Parathyroid adenoma (tissue), 2 donors: ENCODE data around the gene RETNLB.

Experiments
- H2AFZ ChIP-seq: fragments of 300-600 bp; sonication (generic); one replicate; pipeline ENCODE4 v1.7.0; 2017; ENCODE audit warnings: antibody characterized with exemption, mild to moderate bottlenecking
- H3K27ac ChIP-seq: fragments of 300-600 bp; sonication (generic); one replicate; pipeline ENCODE4 v1.7.0; 2017
- H3K27me3 ChIP-seq: fragments of 300-600 bp; sonication (generic); one replicate; pipeline ENCODE4 v1.7.0; 2017; ENCODE audit warnings: low read length; ENCODE audit not compliant: control insufficient read depth, insufficient read depth
- H3K36me3 ChIP-seq: fragments of 300-600 bp; sonication (generic); one replicate; pipeline ENCODE4 v1.7.0; 2017; ENCODE audit warnings: low read length; ENCODE audit not compliant: control insufficient read depth, insufficient read depth
- H3K4me1 ChIP-seq: fragments of 300-600 bp; sonication (generic); one replicate; pipeline ENCODE4 v1.7.0; 2017; ENCODE audit warnings: control low read depth
- H3K4me2 ChIP-seq: fragments of 300-600 bp; sonication (generic); one replicate; pipeline ENCODE4 v1.7.0; 2017; ENCODE audit warnings: low read length
- H3K4me3 ChIP-seq: fragments of 300-600 bp; sonication (generic); one replicate; pipeline ENCODE4 v1.7.0; 2017; ENCODE audit warnings: low read depth, low read length
- H3K79me2 ChIP-seq: fragments of 300-600 bp; sonication (generic); one replicate; pipeline ENCODE4 v1.7.0; 2017; ENCODE audit warnings: control low read depth
- H3K9ac ChIP-seq: fragments of 300-600 bp; sonication (generic); one replicate; pipeline ENCODE4 v1.7.0; 2017; ENCODE audit warnings: mild to moderate bottlenecking
- H3K9me3 ChIP-seq: fragments of 300-600 bp; sonication (generic); one replicate; pipeline ENCODE4 v1.7.0; 2017; ENCODE audit warnings: low read length; ENCODE audit not compliant: control insufficient read depth
- CTCF ChIP-seq: fragments of 300-600 bp; sonication (generic); IDR thresholded peaks from one replicate; pipeline ENCODE4 v1.7.0; 2017; ENCODE audit warnings: antibody characterized with exemption, mild to moderate bottlenecking
- donor health status: primary hyperparathyroidism.

The RETNLB gene

GRCh38 chr3:108713009-108713516, 44.1 kb downstream of the RETNLB start:
- TF ChIP-seq CTCF = no peak
- Histone ChIP-seq H3K4me1 (no peaks in the 10 kb centered on the region), H2AFZ (no peak overlapping the region), H3K9ac (no peak overlapping the region), H3K4me2 (no peak overlapping the region), H3K36me3 (no peaks in the 10 kb centered on the region), H3K79me2 (no peaks in the 10 kb centered on the region), H3K9me3 (no peaks in the 10 kb centered on the region), H3K27ac (no peak overlapping the region), H3K27me3 (no peaks in the 10 kb centered on the region), H3K4me3 (no peak overlapping the region)
